RWPE2 (cell line): ENCODE measurements around the gene RPL15.

ENCODE experiments used
- ATAC-seq: fragments of 200-7000 bp; cut with Tn5 transposase; 3 replicates; pipeline ENCODE4 v1.9.1; 2021; ENCODE audit warnings: low read depth
- DNase-seq: peaks from one replicate; pipeline ENCODE4 v3.0.0-alpha.2; 2020; ENCODE audit warnings: low spot score
- H3K27ac ChIP-seq: fragments of 450-650 bp; 2 replicates; pipeline ENCODE4 v1.5.1; 2017; ENCODE audit warnings: mild to moderate bottlenecking; ENCODE audit not compliant: poor library complexity, severe bottlenecking
- H3K27me3 ChIP-seq: fragments of 250-450 bp; sonication (Bioruptor Pico); 2 replicates; pipeline ENCODE4 v1.5.1; 2021; ENCODE audit warnings: mild to moderate bottlenecking, moderate library complexity; ENCODE audit not compliant: insufficient read depth, poor library complexity, severe bottlenecking
- H3K36me3 ChIP-seq: fragments of 250-450 bp; sonication (Bioruptor Pico); 2 replicates; pipeline ENCODE4 v1.5.1; 2020; ENCODE audit warnings: low read depth, mild to moderate bottlenecking, moderate library complexity
- H3K4me1 ChIP-seq: fragments of 250-450 bp; sonication (Bioruptor Pico); 2 replicates; pipeline ENCODE4 v1.5.1; 2021; ENCODE audit warnings: mild to moderate bottlenecking, moderate library complexity; ENCODE audit not compliant: insufficient read depth, poor library complexity, severe bottlenecking
- H3K4me3 ChIP-seq: fragments of 250-450 bp; sonication (Bioruptor Pico); 2 replicates; pipeline ENCODE4 v1.5.1; 2021; ENCODE audit warnings: mild to moderate bottlenecking, moderate library complexity; ENCODE audit not compliant: severe bottlenecking
- H3K9me3 ChIP-seq: fragments of 250-450 bp; sonication (Bioruptor Pico); 2 replicates; pipeline ENCODE4 v1.5.1; 2021; ENCODE audit warnings: mild to moderate bottlenecking, moderate library complexity; ENCODE audit not compliant: severe bottlenecking
- TF ChIP-seq, protein P1 (sequence below): fragments of 450-650 bp; IDR thresholded peaks from one replicate; pipeline ENCODE4 v1.5.1; 2017; ENCODE audit warnings: mild to moderate bottlenecking, moderate library complexity; ENCODE audit not compliant: poor library complexity, severe bottlenecking

RPL15 gene

GRCh38 chr3:23944007-23944783 is 27.3 kb downstream of the RPL15 start:
- ATAC-seq (no peak), DNase-seq (no peak)
- Histone ChIP-seq H3K36me3 (no peaks in the 10 kb centered on the region), H3K27me3 (no peaks in the 10 kb centered on the region), H3K4me3 (no peak overlapping the region), H3K4me1 (peaks cover 23% of the 10 kb centered on the region), H3K27ac (peak overlapping the region; percentile 76), H3K9me3 (no peaks in the 10 kb centered on the region)
- TF ChIP-seq, protein P1, sequence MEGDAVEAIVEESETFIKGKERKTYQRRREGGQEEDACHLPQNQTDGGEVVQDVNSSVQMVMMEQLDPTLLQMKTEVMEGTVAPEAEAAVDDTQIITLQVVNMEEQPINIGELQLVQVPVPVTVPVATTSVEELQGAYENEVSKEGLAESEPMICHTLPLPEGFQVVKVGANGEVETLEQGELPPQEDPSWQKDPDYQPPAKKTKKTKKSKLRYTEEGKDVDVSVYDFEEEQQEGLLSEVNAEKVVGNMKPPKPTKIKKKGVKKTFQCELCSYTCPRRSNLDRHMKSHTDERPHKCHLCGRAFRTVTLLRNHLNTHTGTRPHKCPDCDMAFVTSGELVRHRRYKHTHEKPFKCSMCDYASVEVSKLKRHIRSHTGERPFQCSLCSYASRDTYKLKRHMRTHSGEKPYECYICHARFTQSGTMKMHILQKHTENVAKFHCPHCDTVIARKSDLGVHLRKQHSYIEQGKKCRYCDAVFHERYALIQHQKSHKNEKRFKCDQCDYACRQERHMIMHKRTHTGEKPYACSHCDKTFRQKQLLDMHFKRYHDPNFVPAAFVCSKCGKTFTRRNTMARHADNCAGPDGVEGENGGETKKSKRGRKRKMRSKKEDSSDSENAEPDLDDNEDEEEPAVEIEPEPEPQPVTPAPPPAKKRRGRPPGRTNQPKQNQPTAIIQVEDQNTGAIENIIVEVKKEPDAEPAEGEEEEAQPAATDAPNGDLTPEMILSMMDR: no peak

- no peaks in the 10 kb centered on the region for H3K9me3 ChIP-seq
- peak; percentile 56 for ATAC-seq
- peaks cover 30% of the 10 kb centered on the region for H3K4me1 ChIP-seq
- peak within 1 kb of the TSS; percentile 76 for H3K27ac ChIP-seq
- no peaks in the 10 kb centered on the region for H3K27me3 ChIP-seq
- H3K4me3 ChIP-seq: peak within 1 kb of the TSS; percentile 98
- DNase-seq: peak; percentile 76
- TF ChIP-seq, protein P1: no peak
- H3K36me3 ChIP-seq: no peaks in the 10 kb centered on the region
These were observed 28.1 kb downstream of the RPL15 start, which contains the start of gene NR1D2 for GRCh38 chr3:23944861-23945662. TSS of gene NR1D2 (plus strand) at chr3:23945286. CDS start at chr3:23945579, 293 bp downstream.

DNA sequence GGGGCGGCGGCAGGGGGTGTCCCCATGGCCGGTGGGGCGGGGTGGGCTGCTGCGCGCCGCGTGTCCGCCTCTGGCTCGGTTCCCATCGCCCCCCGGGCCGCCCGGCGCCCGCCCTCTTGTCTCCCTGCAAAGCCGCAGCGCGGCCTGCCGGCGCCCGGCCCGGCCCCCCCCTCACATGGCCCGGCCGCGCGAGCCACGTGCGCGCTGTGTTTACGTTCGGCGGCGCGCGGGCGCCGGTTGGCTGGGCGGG is 28.7 kb downstream of the RPL15 start:
- no peaks in the 10 kb centered on the region for H3K36me3 ChIP-seq
- no peak for ATAC-seq
- no peak for DNase-seq
- H3K4me3 ChIP-seq: peak overlapping the region; percentile 98
- peaks cover 34% of the 10 kb centered on the region for H3K4me1 ChIP-seq
- no peaks in the 10 kb centered on the region for H3K27me3 ChIP-seq
- no peaks in the 10 kb centered on the region for H3K9me3 ChIP-seq
- TF ChIP-seq, protein P1: no peak
- peak overlapping the region; percentile 76 for H3K27ac ChIP-seq

GRCh38 chr3:23945913-23946687 is 29.2 kb downstream of the RPL15 start:
- Histone ChIP-seq H3K27me3 (no peaks in the 10 kb centered on the region), H3K36me3 (no peaks in the 10 kb centered on the region), H3K4me1 (peaks cover 34% of the 10 kb centered on the region), H3K9me3 (no peaks in the 10 kb centered on the region), H3K4me3 (peak overlapping the region; percentile 98), H3K27ac (peak overlapping the region; percentile 76)
- peak; percentile 93 for DNase-seq
- TF ChIP-seq, protein P1: no peak
- ATAC-seq: peak; percentile 72
